Right atrium auricular region (tissue), 2 donors: ENCODE measurements around the gene CDKAL1. TPM values are rescaled to one million over a fixed set of nuclear protein-coding genes. Genes with fewer than 3 reads are reported as not detected.
"Not testable (repeated sequence)": the region's sequence is repeated elsewhere in the genome, so short reads cannot be mapped to it uniquely, and the experiment has no call there.

Experiments used
- DNase-seq: peaks from one replicate; pipeline ENCODE4 v3.0.0-alpha.2; 2019; ENCODE audit warnings: low spot score
- H3K27ac ChIP-seq, 2 donors: fragments of 200-600 bp; sonication (generic); 1 replicate in 1 of 2; 2 replicates in 1 of 2; pipeline ENCODE4 v1.5.1; 2016 to 2019
- H3K27me3 ChIP-seq, 2 donors: fragments of 200-600 bp; sonication (generic); one replicate each; pipeline versions ENCODE4 v1.5.1 to v1.6.0; 2017 to 2019
- H3K36me3 ChIP-seq: fragments of 200-600 bp; sonication (generic); one replicate; pipeline ENCODE4 v1.5.1; 2016
- H3K4me1 ChIP-seq, 2 donors: fragments of 200-600 bp; sonication (generic); one replicate each; pipeline versions ENCODE4 v1.5.1 to v1.6.0; 2017 to 2019
- H3K4me3 ChIP-seq, 2 donors: fragments of 200-600 bp; sonication (generic); 1 replicate in 1 of 2; 2 replicates in 1 of 2; pipeline ENCODE4 v1.5.1; 2017 to 2019; ENCODE audit warnings: mild to moderate bottlenecking in 1 of 2, moderate library complexity in 1 of 2
- H3K9me3 ChIP-seq, 2 donors: fragments of 200-600 bp; sonication (generic); one replicate each; pipeline ENCODE4 v1.5.1; 2019
- total RNA-seq, 2 donors: library from RNA; depleted of rRNA; stranded (reverse); fragments of >200 nt; gene quantifications; one replicate each; pipeline ENCODE4 v1.1.0, GENCODE V29; 2016
- TF ChIP-seq, protein P1 (sequence below), 2 donors: fragments of 200-600 bp; sonication (generic); IDR thresholded peaks; one replicate each; pipeline ENCODE4 v1.5.1; 2019; ENCODE audit warnings: antibody characterized with exemption in 2 of 2

CDKAL1 gene
- total RNA-seq, 2 donors from 2014 or later: 8.8 to 10.5 TPM

GRCh38 chr6:20639161-20639560 is 104.9 kb downstream of the CDKAL1 start:
- Histone ChIP-seq H3K36me3 (no peaks in the 10 kb centered on the region), H3K4me1 (no peaks in the 10 kb centered on the region)

GRCh38 chr6:20640181-20640580 is 105.9 kb downstream of the CDKAL1 start:
- no peaks in the 10 kb centered on the region for H3K9me3 ChIP-seq
- no peaks in the 10 kb centered on the region for H3K4me1 ChIP-seq
- no peaks in the 10 kb centered on the region for H3K36me3 ChIP-seq
- TF ChIP-seq, protein P1, sequence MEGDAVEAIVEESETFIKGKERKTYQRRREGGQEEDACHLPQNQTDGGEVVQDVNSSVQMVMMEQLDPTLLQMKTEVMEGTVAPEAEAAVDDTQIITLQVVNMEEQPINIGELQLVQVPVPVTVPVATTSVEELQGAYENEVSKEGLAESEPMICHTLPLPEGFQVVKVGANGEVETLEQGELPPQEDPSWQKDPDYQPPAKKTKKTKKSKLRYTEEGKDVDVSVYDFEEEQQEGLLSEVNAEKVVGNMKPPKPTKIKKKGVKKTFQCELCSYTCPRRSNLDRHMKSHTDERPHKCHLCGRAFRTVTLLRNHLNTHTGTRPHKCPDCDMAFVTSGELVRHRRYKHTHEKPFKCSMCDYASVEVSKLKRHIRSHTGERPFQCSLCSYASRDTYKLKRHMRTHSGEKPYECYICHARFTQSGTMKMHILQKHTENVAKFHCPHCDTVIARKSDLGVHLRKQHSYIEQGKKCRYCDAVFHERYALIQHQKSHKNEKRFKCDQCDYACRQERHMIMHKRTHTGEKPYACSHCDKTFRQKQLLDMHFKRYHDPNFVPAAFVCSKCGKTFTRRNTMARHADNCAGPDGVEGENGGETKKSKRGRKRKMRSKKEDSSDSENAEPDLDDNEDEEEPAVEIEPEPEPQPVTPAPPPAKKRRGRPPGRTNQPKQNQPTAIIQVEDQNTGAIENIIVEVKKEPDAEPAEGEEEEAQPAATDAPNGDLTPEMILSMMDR (IDR thresholded peaks at IDR 0.05): no peak
- no peak overlapping the region for H3K27ac ChIP-seq
- DNase-seq: no peak
- H3K4me3 ChIP-seq: no peak overlapping the region
- H3K27me3 ChIP-seq: no peaks in the 10 kb centered on the region

More at GRCh38 chr6:20639161-20639560, 104.9 kb downstream of the CDKAL1 start:
- Histone ChIP-seq H3K27ac (no peak overlapping the region), H3K27me3 (no peaks in the 10 kb centered on the region), H3K4me3 (no peak overlapping the region), H3K9me3 (no peaks in the 10 kb centered on the region)
- DNase-seq: no peak
- TF ChIP-seq, protein P1 (IDR thresholded peaks at IDR 0.05): no peak

DNA sequence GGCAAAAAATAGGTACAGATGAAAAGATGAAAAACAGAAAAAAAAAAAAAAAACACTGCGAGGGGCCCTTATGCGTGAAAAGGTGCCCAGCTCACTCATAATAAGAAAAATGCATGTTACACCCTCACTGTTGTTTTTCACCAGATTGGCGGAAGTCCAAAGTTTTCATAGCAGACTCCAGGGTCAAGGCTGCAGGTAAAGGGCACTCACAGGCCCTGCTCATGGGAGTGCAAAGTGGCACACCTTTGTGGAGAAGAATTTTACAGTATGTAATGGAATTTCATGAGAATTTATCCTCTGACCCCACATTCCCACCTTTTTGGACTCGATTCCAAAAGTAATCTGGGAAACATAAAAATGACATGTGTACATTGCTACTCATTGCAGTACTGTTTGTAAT is 108.2 kb downstream of the CDKAL1 start:
- TF ChIP-seq, protein P1 (IDR thresholded peaks at IDR 0.05): no peak
- no peaks in the 10 kb centered on the region for H3K4me1 ChIP-seq
- no peak overlapping the region for H3K27ac ChIP-seq
- no peak overlapping the region for H3K4me3 ChIP-seq
- no peak for DNase-seq
- no peaks in the 10 kb centered on the region for H3K36me3 ChIP-seq
- H3K27me3 ChIP-seq: no peaks in the 10 kb centered on the region
- H3K9me3 ChIP-seq: no peaks in the 10 kb centered on the region

- no peak overlapping the region for H3K4me3 ChIP-seq
- H3K27ac ChIP-seq: no peak overlapping the region
- H3K27me3 ChIP-seq: no peaks in the 10 kb centered on the region
- H3K4me1 ChIP-seq: no peaks in the 10 kb centered on the region
- DNase-seq: no peak
- TF ChIP-seq, protein P1 (IDR thresholded peaks at IDR 0.05): no peak
- no peaks in the 10 kb centered on the region for H3K36me3 ChIP-seq
- H3K9me3 ChIP-seq: no peaks in the 10 kb centered on the region
Observed at GRCh38 chr6:20644667-20645370, 110.6 kb downstream of the CDKAL1 start.

- not testable (repeated sequence) for H3K9me3 ChIP-seq, H3K27ac ChIP-seq, H3K27me3 ChIP-seq, DNase-seq, H3K36me3 ChIP-seq, H3K4me1 ChIP-seq, H3K4me3 ChIP-seq
Observed at GRCh38 chr6:20645572-20645971, 111.3 kb downstream of the CDKAL1 start.

- Histone ChIP-seq H3K36me3 (no peaks in the 10 kb centered on the region), H3K4me1 (no peaks in the 10 kb centered on the region), H3K27me3 (no peaks in the 10 kb centered on the region), H3K27ac (no peak overlapping the region), H3K9me3 (no peaks in the 10 kb centered on the region), H3K4me3 (no peak overlapping the region)
- no peak for DNase-seq
- TF ChIP-seq, protein P1 (IDR thresholded peaks at IDR 0.05): no peak
Observed at GRCh38 chr6:20647585-20647984, 113.3 kb downstream of the CDKAL1 start.

DNA sequence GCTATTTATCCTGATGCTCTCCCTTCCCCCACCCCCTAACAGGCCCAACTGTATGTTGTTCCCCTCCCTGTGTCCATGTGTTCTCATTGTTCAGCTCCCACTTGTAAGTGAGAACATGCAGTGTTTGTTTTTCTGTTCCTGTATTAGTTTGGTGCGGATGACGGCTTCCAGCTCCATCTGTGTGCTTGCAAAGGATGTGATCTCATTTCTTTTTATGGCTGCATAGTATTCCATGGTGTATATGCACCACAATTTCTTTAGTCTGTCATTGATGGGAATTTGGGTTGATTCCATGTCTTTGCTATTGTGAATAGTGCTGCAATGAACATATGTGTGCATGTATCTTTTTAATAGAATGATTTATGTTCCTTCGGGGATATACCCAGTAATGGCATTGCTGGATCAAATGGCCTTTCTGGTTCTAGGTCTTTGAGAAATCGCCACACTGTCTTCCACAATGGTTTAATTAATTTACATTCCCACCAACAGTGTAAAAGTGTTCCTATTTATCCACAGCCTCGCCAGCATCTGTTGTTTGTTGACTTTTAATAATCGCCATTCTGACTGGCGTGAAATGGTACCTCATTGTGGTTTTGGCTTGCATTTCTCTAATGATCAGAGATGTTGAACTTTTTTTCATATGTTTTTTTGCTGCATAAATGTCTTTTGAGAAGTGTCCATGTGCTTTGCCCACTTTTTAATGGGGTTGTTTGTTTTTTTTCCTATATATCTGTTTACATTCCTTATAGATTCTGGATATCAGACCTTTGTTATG is 115.6 kb downstream of the CDKAL1 start:
- H3K27ac ChIP-seq, H3K36me3 ChIP-seq: not testable (repeated sequence)

More for the DNA sequence above, 115.6 kb downstream of the CDKAL1 start:
- not testable (repeated sequence) for DNase-seq, H3K4me3 ChIP-seq, H3K4me1 ChIP-seq, H3K9me3 ChIP-seq, H3K27me3 ChIP-seq
